Muscle of arm (tissue), 12 donors: ENCODE results near the gene LMX1A. TPM values are rescaled to one million over a fixed set of nuclear protein-coding genes. Genes with fewer than 3 reads are reported as not detected.

Experiments
- DNase-seq: peaks from one replicate; pipeline ENCODE4 v3.0.0-alpha.2; 2013
- polyA plus RNA-seq, 12 donors: library from polyadenylated mRNA; unstranded; fragments of 120-200 nt; gene quantifications; one replicate each; pipeline ENCODE4 v1.2.1, GENCODE V29; 2013; ENCODE audit not compliant: insufficient read length in 12 of 12

Gene LMX1A
- polyA plus RNA-seq, 12 donors = 0.81 to 2.3 (median 1.6) TPM; not detected in 2

DNA sequence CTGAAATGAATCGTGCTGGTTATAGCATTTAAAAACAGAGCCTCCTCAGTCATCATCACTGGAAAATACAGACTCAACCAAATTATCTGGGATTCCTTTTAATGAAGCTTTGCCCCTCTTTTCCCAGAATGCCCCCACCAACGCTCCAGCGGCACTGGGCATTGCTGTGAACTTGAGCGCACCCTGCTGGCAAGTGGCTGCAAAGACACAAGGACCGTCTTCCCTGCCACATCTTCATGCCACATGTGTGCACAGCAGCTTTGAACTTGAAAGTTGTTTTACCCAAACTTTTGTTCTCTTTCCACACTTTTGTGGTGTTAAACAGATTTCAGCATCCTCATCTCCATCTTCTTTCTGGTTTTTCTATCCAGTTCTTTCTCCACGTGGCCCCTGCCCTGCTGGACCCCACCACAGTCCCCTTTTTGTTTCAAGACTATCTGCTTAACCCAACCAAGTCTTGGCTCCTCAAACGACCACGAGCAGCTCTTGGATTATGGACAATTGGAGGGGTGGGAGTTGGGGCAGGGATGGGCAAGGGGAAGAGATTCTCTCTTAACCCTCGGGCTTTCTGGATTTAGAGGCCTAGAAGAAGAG lies 12.8 kb upstream of the LMX1A start:
- DNase-seq = no peak

DNA sequence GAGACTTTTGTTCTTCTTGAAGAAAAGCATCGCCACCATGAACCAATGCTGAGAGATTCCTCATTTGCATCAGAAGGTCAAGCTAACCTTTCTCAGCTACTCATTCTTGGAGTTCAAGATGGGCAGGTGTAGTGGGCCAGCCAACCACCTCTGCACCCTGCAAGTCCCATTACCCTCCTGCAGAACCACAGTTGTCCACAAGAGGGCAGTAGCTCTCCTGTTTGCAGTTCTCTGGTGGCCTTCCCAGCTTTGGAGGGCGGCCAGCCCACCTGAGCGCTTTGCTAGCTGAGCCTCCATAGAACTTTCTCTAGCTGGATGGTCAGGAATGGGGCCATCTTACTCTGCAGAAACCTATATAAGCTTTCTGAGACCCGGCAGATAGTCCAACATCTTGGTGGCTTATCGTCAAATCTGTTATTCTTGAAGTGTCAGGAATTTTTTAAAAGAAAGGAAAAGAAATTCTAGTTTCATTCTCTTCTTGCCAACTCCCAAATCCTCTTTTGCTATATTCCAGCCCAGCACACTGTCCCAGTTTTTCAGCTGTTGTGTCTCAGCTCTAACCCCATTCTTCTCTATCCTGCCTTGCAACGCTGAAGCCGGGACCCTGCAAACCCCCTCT lies 11.0 kb upstream of the LMX1A start:
- DNase-seq = peak; percentile 84

DNA sequence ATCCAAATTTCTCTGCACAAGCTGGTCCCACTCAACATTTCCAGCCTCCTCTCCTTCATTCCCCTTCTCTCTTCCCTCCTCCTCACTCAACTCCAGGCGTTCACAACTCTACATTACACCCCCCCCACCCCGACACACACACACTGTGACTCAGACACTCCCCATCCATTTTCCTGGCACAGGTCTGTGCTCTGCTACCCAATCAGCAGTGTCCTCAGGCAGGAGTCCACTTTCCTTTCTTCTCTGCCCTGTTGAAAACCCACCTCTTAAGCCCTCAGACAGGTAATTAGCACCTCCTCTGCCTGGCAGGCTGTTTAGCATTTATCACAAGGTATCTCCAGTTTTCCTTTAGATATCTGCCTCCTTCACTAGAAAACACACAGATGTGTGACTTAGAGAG lies 8.8 kb upstream of the LMX1A start:
- no peak for DNase-seq

DNA sequence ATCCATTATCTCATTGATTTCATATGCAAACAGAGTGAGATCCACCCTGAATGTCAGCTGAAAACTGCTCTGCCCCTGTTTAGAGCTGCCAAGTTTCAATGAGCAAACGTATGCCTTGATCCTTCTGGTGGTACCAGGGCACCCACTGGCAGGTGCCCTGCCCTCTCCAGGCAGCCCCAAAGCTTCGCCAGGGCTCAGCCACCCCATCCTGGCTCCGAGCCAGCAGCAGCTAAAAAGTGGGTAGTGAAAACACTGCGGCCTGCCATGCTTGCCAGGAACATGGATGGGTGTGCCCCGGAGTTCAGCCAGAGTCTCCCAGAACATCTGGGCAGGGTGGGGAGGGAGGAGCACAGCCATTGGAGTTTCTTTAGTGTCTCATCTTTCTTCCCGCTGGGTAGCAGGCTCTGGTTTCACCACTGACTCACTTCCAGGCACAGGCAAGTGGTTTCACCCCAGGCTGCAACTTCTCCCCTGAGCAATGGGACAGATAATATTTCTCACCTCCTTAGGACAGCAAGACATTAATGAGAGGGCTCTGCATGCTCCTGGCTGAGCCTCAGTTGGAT lies 8.1 kb upstream of the LMX1A start:
- DNase-seq = no peak

DNA sequence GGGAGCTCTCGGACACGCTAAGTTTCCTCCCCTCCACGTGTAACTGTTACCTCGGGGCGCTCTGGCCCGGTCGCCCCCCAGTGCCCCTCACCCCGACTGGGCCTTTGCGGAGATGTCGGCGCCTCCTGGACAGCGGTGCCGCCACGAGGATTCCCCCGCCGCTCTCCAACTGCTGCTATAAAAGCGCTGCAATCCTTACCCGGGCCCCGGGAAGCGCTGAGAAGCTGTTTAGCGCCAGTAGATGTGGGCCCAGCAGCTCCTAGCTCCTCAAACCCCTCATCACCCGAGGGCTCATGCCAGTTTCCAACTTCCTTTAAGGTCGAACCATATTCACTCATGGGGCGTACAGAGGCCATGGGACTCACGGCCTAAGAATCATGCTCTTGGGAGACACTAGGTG lies 361 bp upstream of the LMX1A start:
- no peak for DNase-seq

DNA sequence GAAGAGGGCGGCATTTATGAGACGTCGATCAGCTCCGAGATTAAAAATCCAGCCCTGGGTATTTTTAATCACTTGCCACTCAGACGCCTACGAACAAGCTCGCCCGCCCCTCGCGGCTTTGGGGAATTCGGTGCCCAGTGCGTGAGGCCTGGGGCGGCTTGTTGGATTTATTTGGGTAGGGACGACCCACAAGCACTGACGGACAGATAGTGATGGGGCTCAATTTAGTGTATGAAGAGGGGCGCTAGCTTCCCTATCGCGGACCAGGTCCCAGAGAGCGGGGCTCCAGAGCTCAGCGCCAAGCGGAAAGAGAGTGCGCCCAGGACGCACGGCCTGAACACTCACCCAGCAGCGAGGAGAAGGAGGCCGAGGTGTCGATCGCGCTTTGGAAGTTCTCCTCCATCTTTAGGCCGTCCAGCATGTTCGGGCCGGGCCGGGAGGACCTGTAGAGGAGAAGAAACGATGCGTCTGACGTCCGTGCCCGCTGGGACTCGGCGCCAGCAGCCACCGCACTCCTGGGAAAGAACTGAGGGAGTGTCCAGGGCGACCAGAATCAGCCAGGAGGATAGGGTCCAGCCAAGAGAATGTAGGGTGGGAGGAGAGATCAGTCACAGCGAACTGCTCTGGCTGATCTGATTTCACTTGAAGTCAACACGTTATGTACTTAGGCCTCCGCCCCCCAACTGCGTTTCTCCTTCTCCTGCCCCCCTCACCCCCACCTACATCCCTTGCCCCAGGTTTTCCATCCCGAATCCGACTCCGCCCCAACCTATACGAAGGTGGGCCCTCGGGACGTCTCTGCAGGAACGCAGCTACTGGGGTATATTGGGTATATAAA lies 1.2 kb downstream of the LMX1A start:
- no peak for DNase-seq

DNA sequence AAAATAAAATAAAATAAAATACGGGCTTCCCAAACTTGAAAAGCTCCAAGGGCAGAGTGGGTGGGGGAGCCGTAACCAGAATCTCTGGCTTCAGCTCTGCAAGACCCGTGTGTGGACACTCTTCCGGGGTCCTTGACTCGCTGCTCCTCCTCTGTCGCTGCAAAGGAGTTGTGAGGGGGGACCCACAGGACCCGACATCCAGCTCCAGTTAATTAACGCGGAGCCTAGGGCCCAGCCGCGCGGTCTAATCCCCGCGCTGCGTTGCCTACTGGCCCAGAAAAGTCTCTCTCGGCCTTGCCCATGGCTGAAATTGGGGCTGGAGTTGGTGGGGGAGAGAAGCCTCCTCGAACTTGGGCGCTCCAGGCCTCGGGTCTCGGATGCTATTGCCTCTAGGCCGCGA lies 1.8 kb downstream of the LMX1A start:
- no peak for DNase-seq

- no peak for DNase-seq
Measured at GRCh38 chr1:165353731-165354671, 2.5 kb downstream of the LMX1A start.

GRCh38 chr1:165352442-165353293 lies 3.8 kb downstream of the LMX1A start:
- DNase-seq = no peak

DNA sequence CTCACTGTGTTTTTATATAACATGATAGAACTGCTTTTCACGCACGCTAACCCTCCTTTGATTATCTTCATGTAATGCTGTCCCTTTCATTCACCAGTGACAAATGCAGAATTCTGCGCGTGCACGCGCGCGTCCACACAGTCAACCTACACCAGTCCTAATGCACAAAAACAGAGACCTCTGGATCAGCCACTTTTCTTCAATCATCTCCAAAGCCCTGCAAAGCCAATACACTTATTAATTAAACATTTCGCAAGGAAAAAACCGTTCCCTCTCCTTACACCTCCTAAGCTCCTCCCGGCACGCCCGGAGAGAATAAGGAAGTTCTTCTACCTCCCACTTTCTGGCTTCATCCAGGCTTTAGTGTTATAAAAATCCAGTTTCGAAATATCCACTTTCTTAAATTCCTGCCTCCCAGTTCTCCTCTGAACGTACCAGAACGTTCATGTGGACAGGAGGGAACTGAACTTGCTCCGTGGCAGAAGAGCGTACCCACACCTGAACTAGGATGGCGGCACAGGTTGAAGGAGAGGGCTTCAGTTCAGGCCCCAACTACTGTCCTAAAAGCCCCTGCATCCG lies 4.6 kb downstream of the LMX1A start:
- no peak for DNase-seq

- DNase-seq = no peak
Measured at GRCh38 chr1:165350840-165351239, 5.7 kb downstream of the LMX1A start.

DNA sequence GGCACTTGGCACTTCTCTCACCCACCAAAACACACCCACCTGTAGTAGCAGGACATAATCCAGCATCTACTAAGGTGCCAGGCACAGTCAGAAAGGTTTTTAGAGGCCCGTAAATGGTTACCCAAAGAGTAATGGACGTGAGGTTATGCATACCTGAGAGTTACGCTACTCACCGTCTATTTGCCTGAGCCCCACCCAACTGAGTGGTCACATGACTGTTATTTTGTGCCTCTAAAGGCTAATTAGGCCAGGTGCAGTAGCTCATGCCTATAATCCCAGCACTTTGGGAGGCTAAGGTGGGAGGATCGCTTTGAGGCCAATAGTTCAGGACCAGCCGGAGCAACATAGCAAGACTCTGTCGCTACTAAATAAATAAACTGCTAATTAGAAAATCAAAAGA lies 11.0 kb downstream of the LMX1A start:
- no peak for DNase-seq

DNA sequence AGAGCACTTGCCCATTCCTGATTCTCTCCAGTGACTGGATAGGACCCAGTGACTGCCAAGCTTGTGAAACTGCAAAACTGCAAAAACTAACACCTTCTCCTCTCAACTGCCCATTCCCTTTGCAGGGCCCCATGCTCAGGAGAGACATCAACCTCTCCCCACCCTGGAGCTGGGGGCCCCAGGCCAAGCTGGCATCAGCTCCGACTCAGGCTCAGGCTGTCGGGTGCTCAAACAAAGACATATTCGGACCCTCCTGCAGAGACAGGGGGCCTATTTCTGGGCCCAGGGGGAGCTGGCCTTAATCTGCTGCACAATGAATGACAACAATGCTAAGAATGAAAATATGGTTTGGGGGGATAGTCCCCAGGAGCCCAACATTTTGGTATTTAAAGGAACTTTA lies 11.8 kb downstream of the LMX1A start:
- DNase-seq = no peak

- DNase-seq = no peak
Measured at GRCh38 chr1:165344198-165344597, 12.3 kb downstream of the LMX1A start.

GRCh38 chr1:165342587-165342986 lies 13.9 kb downstream of the LMX1A start:
- DNase-seq = peak; percentile 58

GRCh38 chr1:165342168-165342567 lies 14.3 kb downstream of the LMX1A start:
- peak; percentile 61 for DNase-seq

DNA sequence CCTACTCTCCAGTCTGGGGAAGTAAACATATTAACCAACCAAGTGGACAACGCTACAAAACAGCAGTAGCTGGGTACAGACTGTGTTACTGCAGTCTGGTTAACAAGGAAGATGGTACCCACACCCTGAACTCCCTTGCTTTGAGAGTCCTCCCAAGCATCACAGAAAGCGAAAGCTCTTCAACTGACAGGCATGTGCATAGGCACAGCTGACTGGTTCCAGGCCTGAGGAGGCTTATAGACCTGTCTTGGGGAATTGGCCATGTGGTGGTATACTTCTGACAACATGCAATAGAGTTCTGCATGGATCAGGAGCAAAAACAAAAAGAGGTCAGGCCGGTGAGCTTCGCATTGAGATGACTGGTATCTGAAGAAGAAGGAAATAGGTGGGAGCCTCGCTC lies 17.4 kb downstream of the LMX1A start:
- no peak for DNase-seq

GRCh38 chr1:165330483-165330882 lies 26.0 kb downstream of the LMX1A start:
- no peak for DNase-seq

GRCh38 chr1:165329104-165329503 lies 27.4 kb downstream of the LMX1A start:
- DNase-seq = no peak

GRCh38 chr1:165328136-165328535 lies 28.4 kb downstream of the LMX1A start:
- DNase-seq = no peak
